ENCODE data around the gene FGF14.

The FGF14 gene

GRCh38 chr13:102401766-102402165 is at the start of gene FGF14:
FGF14 (minus strand) TSS chr13:102402048.
- H3K27ac Mint-ChIP-seq, result peak within 1 kb of the TSS; percentile 50
- DNase-seq, result no peak
- H3K36me3 Mint-ChIP-seq (ENCODE audit: low read depth), result no peaks in the 10 kb centered on the region
- H3K4me3 Mint-ChIP-seq, result peak within 1 kb of the TSS; percentile 70
- peaks cover 58% of the 10 kb centered on the region for H3K27me3 Mint-ChIP-seq
- no peaks in the 10 kb centered on the region for H3K9me3 Mint-ChIP-seq
- H3K4me1 Mint-ChIP-seq (ENCODE audit: low read depth), result peaks cover 33% of the 10 kb centered on the region

- peaks cover 4% of the 10 kb centered on the region for H3K9me3 Mint-ChIP-seq
- H3K36me3 Mint-ChIP-seq (ENCODE audit: low read depth), result no peaks in the 10 kb centered on the region
- H3K4me3 Mint-ChIP-seq, result no peak overlapping the region
- no peak overlapping the region for H3K27ac Mint-ChIP-seq
- no peaks in the 10 kb centered on the region for H3K4me1 Mint-ChIP-seq (ENCODE audit: low read depth)
- DNase-seq, result no peak
- peaks cover 42% of the 10 kb centered on the region for H3K27me3 Mint-ChIP-seq
Observed at GRCh38 chr13:102443249-102443648, 41.4 kb upstream of the FGF14 start.

- Mint-ChIP-seq H3K4me1 (ENCODE audit: low read depth) (no peaks in the 10 kb centered on the region), H3K36me3 (ENCODE audit: low read depth) (no peaks in the 10 kb centered on the region), H3K9me3 (peaks cover 4% of the 10 kb centered on the region), H3K27me3 (peaks cover 38% of the 10 kb centered on the region), H3K27ac (no peak overlapping the region), H3K4me3 (no peak overlapping the region)
- no peak for DNase-seq
Observed at GRCh38 chr13:102441085-102441484, 39.2 kb upstream of the FGF14 start.

- H3K9me3 Mint-ChIP-seq, result peaks cover 6% of the 10 kb centered on the region
- no peaks in the 10 kb centered on the region for H3K4me1 Mint-ChIP-seq (ENCODE audit: low read depth)
- H3K27ac Mint-ChIP-seq, result no peak overlapping the region
- peaks cover 37% of the 10 kb centered on the region for H3K27me3 Mint-ChIP-seq
- H3K36me3 Mint-ChIP-seq (ENCODE audit: low read depth), result no peaks in the 10 kb centered on the region
- DNase-seq, result no peak
- no peak overlapping the region for H3K4me3 Mint-ChIP-seq
Observed at GRCh38 chr13:102440259-102440936, 38.5 kb upstream of the FGF14 start.

GRCh38 chr13:102422690-102423089 is 20.8 kb upstream of the FGF14 start:
- H3K9me3 Mint-ChIP-seq, result peaks cover 25% of the 10 kb centered on the region
- H3K36me3 Mint-ChIP-seq (ENCODE audit: low read depth), result no peaks in the 10 kb centered on the region
- no peak overlapping the region for H3K4me3 Mint-ChIP-seq
- H3K4me1 Mint-ChIP-seq (ENCODE audit: low read depth), result no peaks in the 10 kb centered on the region
- no peak for DNase-seq
- no peak overlapping the region for H3K27ac Mint-ChIP-seq
- H3K27me3 Mint-ChIP-seq, result peaks cover 27% of the 10 kb centered on the region

- Mint-ChIP-seq H3K36me3 (ENCODE audit: low read depth) (no peaks in the 10 kb centered on the region), H3K9me3 (no peaks in the 10 kb centered on the region), H3K4me3 (no peak overlapping the region), H3K4me1 (ENCODE audit: low read depth) (peaks cover 19% of the 10 kb centered on the region), H3K27me3 (peaks cover 54% of the 10 kb centered on the region), H3K27ac (no peak overlapping the region)
- no peak for DNase-seq
Observed at GRCh38 chr13:102405499-102406100, 3.8 kb upstream of the FGF14 start.

GRCh38 chr13:102402290-102402689 is 442 bp upstream of the FGF14 start:
- H3K36me3 Mint-ChIP-seq (ENCODE audit: low read depth), result no peaks in the 10 kb centered on the region
- peaks cover 58% of the 10 kb centered on the region for H3K27me3 Mint-ChIP-seq
- H3K27ac Mint-ChIP-seq, result no peak overlapping the region
- peaks cover 33% of the 10 kb centered on the region for H3K4me1 Mint-ChIP-seq (ENCODE audit: low read depth)
- no peaks in the 10 kb centered on the region for H3K9me3 Mint-ChIP-seq
- H3K4me3 Mint-ChIP-seq, result peak overlapping the region; percentile 70
- peak; percentile 49 for DNase-seq

- no peak for DNase-seq
- Mint-ChIP-seq H3K27ac (no peak overlapping the region), H3K9me3 (no peaks in the 10 kb centered on the region), H3K36me3 (ENCODE audit: low read depth) (no peaks in the 10 kb centered on the region), H3K27me3 (peaks cover 58% of the 10 kb centered on the region), H3K4me1 (ENCODE audit: low read depth) (peaks cover 33% of the 10 kb centered on the region), H3K4me3 (peak overlapping the region; percentile 70)
Observed at GRCh38 chr13:102401265-102401664, 583 bp downstream of the FGF14 start.

GRCh38 chr13:102400675-102401145 is 1.1 kb downstream of the FGF14 start:
- H3K27me3 Mint-ChIP-seq, result peaks cover 57% of the 10 kb centered on the region
- no peaks in the 10 kb centered on the region for H3K9me3 Mint-ChIP-seq
- no peaks in the 10 kb centered on the region for H3K36me3 Mint-ChIP-seq (ENCODE audit: low read depth)
- peaks cover 33% of the 10 kb centered on the region for H3K4me1 Mint-ChIP-seq (ENCODE audit: low read depth)
- peak overlapping the region; percentile 50 for H3K27ac Mint-ChIP-seq
- no peak for DNase-seq
- peak overlapping the region; percentile 70 for H3K4me3 Mint-ChIP-seq

GRCh38 chr13:102399791-102400674 is 1.8 kb downstream of the FGF14 start:
- no peak overlapping the region for H3K27ac Mint-ChIP-seq
- peak; percentile 53 for DNase-seq
- peaks cover 38% of the 10 kb centered on the region for H3K4me1 Mint-ChIP-seq (ENCODE audit: low read depth)
- H3K9me3 Mint-ChIP-seq, result no peaks in the 10 kb centered on the region
- peak overlapping the region; percentile 70 for H3K4me3 Mint-ChIP-seq
- H3K27me3 Mint-ChIP-seq, result peaks cover 53% of the 10 kb centered on the region
- peaks cover 2% of the 10 kb centered on the region for H3K36me3 Mint-ChIP-seq (ENCODE audit: low read depth)

GRCh38 chr13:102395939-102396338 is 5.9 kb downstream of the FGF14 start:
- H3K36me3 Mint-ChIP-seq (ENCODE audit: low read depth), result peaks cover 5% of the 10 kb centered on the region
- H3K27ac Mint-ChIP-seq, result no peak overlapping the region
- H3K4me1 Mint-ChIP-seq (ENCODE audit: low read depth), result peaks cover 48% of the 10 kb centered on the region
- H3K4me3 Mint-ChIP-seq, result peak overlapping the region; percentile 84
- H3K9me3 Mint-ChIP-seq, result peaks cover 8% of the 10 kb centered on the region
- DNase-seq, result no peak
- H3K27me3 Mint-ChIP-seq, result peaks cover 29% of the 10 kb centered on the region

- Mint-ChIP-seq H3K27me3 (peaks cover 22% of the 10 kb centered on the region), H3K9me3 (peaks cover 8% of the 10 kb centered on the region), H3K36me3 (ENCODE audit: low read depth) (peaks cover 5% of the 10 kb centered on the region), H3K4me1 (ENCODE audit: low read depth) (peaks cover 40% of the 10 kb centered on the region), H3K4me3 (peak overlapping the region; percentile 84), H3K27ac (peak overlapping the region; percentile 90)
- DNase-seq, result no peak
Observed at GRCh38 chr13:102395174-102395573, 6.7 kb downstream of the FGF14 start.

- Mint-ChIP-seq H3K9me3 (peaks cover 8% of the 10 kb centered on the region), H3K4me1 (ENCODE audit: low read depth) (peaks cover 34% of the 10 kb centered on the region), H3K36me3 (ENCODE audit: low read depth) (peaks cover 5% of the 10 kb centered on the region), H3K4me3 (peak overlapping the region; percentile 84), H3K27me3 (peaks cover 15% of the 10 kb centered on the region), H3K27ac (peak overlapping the region; percentile 90)
- DNase-seq, result peak; percentile 97
Observed at GRCh38 chr13:102394158-102395053, 7.4 kb downstream of the FGF14 start.

Data from activated T-cell treated with anti-CD3 and anti-CD28 coated beads, Interleukin-2, amount 50 U/mL, for 24 hours (primary cell).